ENCODE data around the gene WDR93. TPM values are rescaled to one million over a fixed set of nuclear protein-coding genes. Genes with fewer than 3 reads are reported as not detected.

WDR93 gene
- total RNA-seq, 4 donors from 2014 or later, result 1.5 TPM; not detected in 3

DNA sequence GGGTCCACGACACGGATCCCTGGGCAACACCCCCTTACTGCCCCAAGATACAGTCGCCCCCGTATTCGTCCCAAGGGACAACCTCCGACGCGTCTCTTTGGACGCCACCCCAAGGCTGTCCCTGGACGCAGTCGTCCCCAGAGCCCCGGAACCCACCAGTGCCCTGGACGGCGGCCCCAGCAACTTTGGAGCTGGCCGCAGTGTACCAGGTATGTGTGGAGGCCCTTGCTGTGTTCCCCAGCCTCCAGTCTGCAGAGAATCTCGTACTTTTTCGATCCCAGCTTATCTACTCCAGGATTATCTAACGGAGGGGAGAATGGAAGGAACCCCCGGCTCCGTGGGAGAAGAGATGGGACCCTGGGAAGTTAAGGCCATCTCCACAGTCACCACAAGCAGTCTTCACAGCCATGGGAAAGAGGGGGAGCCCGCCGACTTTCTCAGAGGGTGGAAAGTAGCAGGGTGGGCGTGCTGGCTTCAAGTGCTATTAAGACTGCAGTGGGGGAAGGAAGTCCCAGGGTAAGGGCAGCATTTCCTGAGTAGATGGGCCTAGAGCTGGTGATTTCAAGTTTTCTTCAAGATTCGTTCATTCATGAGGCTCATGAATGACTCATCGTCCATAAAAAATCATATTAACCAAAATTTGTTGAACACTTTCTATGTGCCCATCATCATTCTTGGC is 86.6 kb downstream of the WDR93 start:
- TF ChIP-seq POLR2A (IDR thresholded peaks at IDR 0.05) (no peak), CTCF (IDR thresholded peaks at IDR 0.05) (no peak)
- Histone ChIP-seq H3K27ac (peak overlapping the region in 1 of 2 donors; percentile 21), H3K9me3 (no peaks in the 10 kb centered on the region), H3K36me3 (no peaks in the 10 kb centered on the region), H3K4me3 (no peak overlapping the region), H3K27me3 (no peaks in the 10 kb centered on the region), H3K4me1 (no peaks in the 10 kb centered on the region)
- intact Hi-C loops (cut with DNase I; ENCODE audit: low total_unique reads), result no loop called here
- DNase-seq, result no peak

GRCh38 chr15:89777782-89778380 is 87.3 kb downstream of the WDR93 start:
- Histone ChIP-seq H3K27ac (no peak overlapping the region), H3K27me3 (no peaks in the 10 kb centered on the region), H3K4me1 (no peaks in the 10 kb centered on the region), H3K36me3 (no peaks in the 10 kb centered on the region), H3K9me3 (no peaks in the 10 kb centered on the region), H3K4me3 (no peak overlapping the region)
- no peak for TF ChIP-seq POLR2A (IDR thresholded peaks at IDR 0.05)
- no peak for TF ChIP-seq CTCF (IDR thresholded peaks at IDR 0.05)
- DNase-seq, result no peak
- intact Hi-C loops (cut with DNase I; ENCODE audit: low total_unique reads), result no loop called here

GRCh38 chr15:89778861-89779260 is 88.2 kb downstream of the WDR93 start:
- H3K27ac ChIP-seq, result no peak overlapping the region
- TF ChIP-seq POLR2A (IDR thresholded peaks at IDR 0.05), result no peak
- no peak for TF ChIP-seq CTCF (IDR thresholded peaks at IDR 0.05)
- no peaks in the 10 kb centered on the region for H3K9me3 ChIP-seq
- no peaks in the 10 kb centered on the region for H3K36me3 ChIP-seq
- no peaks in the 10 kb centered on the region for H3K27me3 ChIP-seq
- no peak overlapping the region for H3K4me3 ChIP-seq
- no peak for DNase-seq
- H3K4me1 ChIP-seq, result no peaks in the 10 kb centered on the region
- intact Hi-C loops (cut with DNase I; ENCODE audit: low total_unique reads), result no loop called here

GRCh38 chr15:89780601-89781000 is 90.0 kb downstream of the WDR93 start:
- no peaks in the 10 kb centered on the region for H3K27me3 ChIP-seq
- H3K36me3 ChIP-seq, result no peaks in the 10 kb centered on the region
- H3K27ac ChIP-seq, result no peak overlapping the region
- H3K4me3 ChIP-seq, result no peak overlapping the region
- H3K9me3 ChIP-seq, result no peaks in the 10 kb centered on the region
- TF ChIP-seq CTCF (IDR thresholded peaks at IDR 0.05) (no peak), POLR2A (IDR thresholded peaks at IDR 0.05) (no peak)
- DNase-seq, result no peak
- H3K4me1 ChIP-seq, result no peaks in the 10 kb centered on the region
- intact Hi-C loops (cut with DNase I; ENCODE audit: low total_unique reads), result no loop called here

DNA sequence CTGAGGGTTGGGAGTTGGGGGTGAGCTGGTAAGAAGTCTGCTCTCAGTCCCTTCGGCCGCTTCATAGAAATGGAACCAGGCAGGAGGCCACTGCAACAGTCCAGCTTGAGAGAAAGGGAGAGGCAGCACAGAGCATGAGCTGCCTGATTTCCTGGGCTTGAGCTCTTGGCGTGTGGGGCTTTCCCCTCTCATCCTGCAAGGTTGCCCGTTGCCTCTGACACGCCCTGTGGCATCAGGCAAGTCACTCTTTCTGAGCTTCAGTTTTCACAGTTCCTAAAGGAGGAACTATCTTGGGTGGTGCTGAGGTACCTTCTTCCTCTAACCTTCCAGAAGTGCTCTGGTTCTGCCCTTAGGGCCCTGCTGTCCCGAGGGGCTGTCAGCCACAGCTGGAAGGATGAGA is 90.4 kb downstream of the WDR93 start:
- intact Hi-C loops (cut with DNase I; ENCODE audit: low total_unique reads), result no loop called here
- no peaks in the 10 kb centered on the region for H3K9me3 ChIP-seq
- TF ChIP-seq CTCF (IDR thresholded peaks at IDR 0.05) (no peak), POLR2A (IDR thresholded peaks at IDR 0.05) (no peak)
- H3K4me3 ChIP-seq, result no peak overlapping the region
- H3K36me3 ChIP-seq, result no peaks in the 10 kb centered on the region
- H3K4me1 ChIP-seq, result no peaks in the 10 kb centered on the region
- no peak overlapping the region for H3K27ac ChIP-seq
- H3K27me3 ChIP-seq, result no peaks in the 10 kb centered on the region
- no peak for DNase-seq

Measured in uterus (tissue), 4 donors.